CD14-positive monocyte (primary cell): ENCODE results near the gene GLDN. TPM values are rescaled to one million over a fixed set of nuclear protein-coding genes. Genes with fewer than 3 reads are reported as not detected.

Source experiments
- DNase-seq, 3 donors: peaks; one replicate each; pipeline ENCODE4 v3.0.0-alpha.2; 2011 to 2022
- H2AFZ ChIP-seq: 2 replicates; pipeline ENCODE4 v1.6.0; 2012; ENCODE audit warnings: mild to moderate bottlenecking, low read depth, low read length, inconsistent platforms; ENCODE audit not compliant: insufficient read depth, poor library complexity, severe bottlenecking
- H3K27ac ChIP-seq, 2 donors: 1 replicate in 1 of 2; 2 replicates in 1 of 2; pipeline ENCODE4 v1.5.1; 2012 to 2013; ENCODE audit warnings: low read length in 2 of 2, control low read depth in 1 of 2, inconsistent platforms in 1 of 2, low read depth in 1 of 2, mild to moderate bottlenecking in 1 of 2
- H3K27me3 ChIP-seq, 2 donors: one replicate each; pipeline versions ENCODE4 v1.6.0 to v1.6.1; 2011 to 2013; ENCODE audit warnings: low read length in 2 of 2; ENCODE audit not compliant: control insufficient read depth in 2 of 2, insufficient read depth in 2 of 2
- H3K36me3 ChIP-seq, 2 donors: replicated peaks in 1 of 2; 1 replicate in 1 of 2; 2 replicates in 1 of 2; pipeline versions ENCODE4 v1.5.1 to v1.6.1; 2012 to 2013; ENCODE audit warnings: low read length in 2 of 2, control low read depth in 1 of 2, inconsistent platforms in 1 of 2, mild to moderate bottlenecking in 1 of 2; ENCODE audit not compliant: insufficient read depth in 2 of 2, control insufficient read depth in 1 of 2
- H3K4me1 ChIP-seq, 2 donors: 1 replicate in 1 of 2; 2 replicates in 1 of 2; pipeline versions ENCODE4 v1.5.1 to v1.6.1; 2012 to 2013; ENCODE audit warnings: low read length in 2 of 2, control low read depth in 1 of 2, inconsistent platforms in 1 of 2, mild to moderate bottlenecking in 1 of 2, moderate library complexity in 1 of 2; ENCODE audit not compliant: insufficient read depth in 2 of 2, control insufficient read depth in 1 of 2
- H3K4me2 ChIP-seq: replicated peaks from 2 replicates; pipeline ENCODE3; 2012; ENCODE audit warnings: low read length, moderate library complexity, mild to moderate bottlenecking; ENCODE audit not compliant: poor library complexity, severe bottlenecking; ENCODE audit errors: extremely low read depth
- H3K4me3 ChIP-seq, 3 experiments: fragments of 200-600 bp in 1 of 3; sonication (generic) in 1 of 3; replicated peaks in 1 of 3; 1 replicate in 2 of 3; 2 replicates in 1 of 3; pipeline ENCODE4 v1.5.1; 2011 to 2013; ENCODE audit warnings: low read length in 3 of 3, mild to moderate bottlenecking in 3 of 3, control low read depth in 2 of 3, low read depth in 2 of 3, inconsistent platforms in 1 of 3, moderate library complexity in 1 of 3
- H3K79me2 ChIP-seq: 2 replicates; pipeline ENCODE4 v1.6.0; 2012; ENCODE audit warnings: mild to moderate bottlenecking, control low read depth, inconsistent platforms, low read length, moderate library complexity; ENCODE audit not compliant: insufficient read depth
- H3K9ac ChIP-seq: 2 replicates; pipeline ENCODE4 v1.6.0; 2017; ENCODE audit warnings: low read length, mild to moderate bottlenecking; ENCODE audit not compliant: insufficient read depth, poor library complexity, severe bottlenecking
- H3K9me3 ChIP-seq, 2 donors: replicated peaks in 1 of 2; 1 replicate in 1 of 2; 2 replicates in 1 of 2; pipeline versions ENCODE4 v1.5.1 to v1.6.1; 2012 to 2013; ENCODE audit warnings: low read length in 2 of 2, control low read depth in 1 of 2; ENCODE audit not compliant: control insufficient read depth in 1 of 2, insufficient read depth in 1 of 2
- H4K20me1 ChIP-seq: 2 replicates; pipeline ENCODE4 v1.6.0; 2012; ENCODE audit warnings: mild to moderate bottlenecking, low read length, control low read depth, moderate library complexity; ENCODE audit not compliant: insufficient read depth
- H3K27ac Mint-ChIP-seq, 7 donors: one replicate each; pipeline ENCODE4 v1.8.0; 2020; ENCODE audit warnings: mild to moderate bottlenecking in 7 of 7, mixed read lengths in 7 of 7, moderate library complexity in 6 of 7, inconsistent platforms in 2 of 7
- H3K27me3 Mint-ChIP-seq, 3 donors: one replicate each; pipeline ENCODE4 v1.8.0; 2021 to 2022; ENCODE audit warnings: low read depth in 3 of 3, mild to moderate bottlenecking in 3 of 3, mixed read lengths in 3 of 3, moderate library complexity in 3 of 3, inconsistent platforms in 1 of 3
- H3K36me3 Mint-ChIP-seq, 2 donors: one replicate each; pipeline ENCODE4 v1.8.0; 2020; ENCODE audit warnings: mixed read lengths in 2 of 2, inconsistent platforms in 1 of 2, mild to moderate bottlenecking in 1 of 2
- H3K4me1 Mint-ChIP-seq: one replicate; pipeline ENCODE4 v1.8.0; 2020; ENCODE audit warnings: mild to moderate bottlenecking, mixed read lengths
- H3K4me3 Mint-ChIP-seq, 2 donors: one replicate each; pipeline ENCODE4 v1.8.0; 2020; ENCODE audit warnings: mild to moderate bottlenecking in 2 of 2, mixed read lengths in 2 of 2, moderate library complexity in 1 of 2
- H3K9me3 Mint-ChIP-seq, 7 donors: one replicate each; pipeline ENCODE4 v1.8.0; 2020 to 2022; ENCODE audit warnings: mixed read lengths in 7 of 7, mild to moderate bottlenecking in 6 of 7, moderate library complexity in 6 of 7, inconsistent platforms in 2 of 7
- WGBS: methylation state at CpG from one replicate; pipeline ENCODE4 v1.1.5; 2013; ENCODE audit warnings: missing lambda C conversion rate; ENCODE audit not compliant: insufficient coverage; 5-methylcytosine and 5-hydroxymethylcytosine counted together
- intact Hi-C, 2 donors: fragments of 100-400 bp; cut with micrococcal nuclease; formaldehyde crosslinking; loops; one replicate each; pipeline versions ENCODE4 v1.15.0 to v1.15.1; 2023
- polyA plus RNA-seq, 3 donors: library from polyadenylated mRNA; depleted of rRNA in 1 of 3; unstranded in 2 of 3; stranded (reverse) in 1 of 3; fragments of 300-500 nt in 2 of 3; fragments of >200 nt in 1 of 3; fragmentation: Illumina TruSeq in 2 of 3; gene quantifications; 1 replicate in 2 of 3; 2 replicates in 1 of 3; pipeline ENCODE4 v1.2.3, GENCODE V29; 2012 to 2021
- TF ChIP-seq, protein P1 (sequence below): fragments of 200-600 bp; IDR thresholded peaks from one replicate; pipeline ENCODE4 v1.8.0; 2022; ENCODE audit warnings: antibody characterized with exemption, mild to moderate bottlenecking

Gene GLDN
- polyA plus RNA-seq, 3 donors, result 0.04 TPM; not detected in 2

DNA sequence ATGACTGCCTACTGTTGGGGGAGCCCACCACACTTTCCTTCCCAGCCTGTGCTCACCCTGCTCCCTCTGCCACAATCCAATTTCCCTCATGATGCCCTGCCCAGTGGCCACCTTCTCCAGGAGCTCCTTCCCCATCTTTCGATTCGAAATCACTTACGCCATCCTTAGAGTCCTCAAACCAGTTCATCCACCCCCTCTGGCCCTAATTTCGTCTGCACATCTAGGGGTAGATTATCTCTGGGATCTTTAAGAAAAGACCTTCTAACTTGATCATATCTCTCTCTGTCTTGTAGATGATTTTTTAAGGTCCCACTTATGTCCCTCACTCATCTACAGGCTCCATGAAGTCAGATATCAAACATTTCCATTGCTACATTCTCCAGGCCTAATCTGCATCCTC, 20.1 kb upstream of the GLDN start:
- Mint-ChIP-seq H3K27ac (peak overlapping the region in 2 of 7 donors; percentile 62 to 82), H3K4me1 (peaks cover 31% of the 10 kb centered on the region), H3K9me3 (peaks cover 0 to 2% (median 0%) of the 10 kb centered on the region in 7 donors), H3K27me3 (peaks cover 0 to 3% (median 2%) of the 10 kb centered on the region in 3 donors), H3K36me3 (peaks cover 0 to 2% of the 10 kb centered on the region in 2 donors), H3K4me3 (no peak overlapping the region)
- H2AFZ ChIP-seq, result peak overlapping the region; percentile 32
- no peaks in the 10 kb centered on the region for H3K27me3 ChIP-seq
- H3K4me1 ChIP-seq, result peaks cover 26 to 32% of the 10 kb centered on the region in 2 donors
- no peak for DNase-seq
- H4K20me1 ChIP-seq, result no peaks in the 10 kb centered on the region
- no peaks in the 10 kb centered on the region for H3K79me2 ChIP-seq
- H3K4me2 ChIP-seq, result no peak overlapping the region
- no peaks in the 10 kb centered on the region for H3K36me3 ChIP-seq
- intact Hi-C loops, result no loop called here
- H3K9me3 ChIP-seq, result no peaks in the 10 kb centered on the region
- H3K27ac ChIP-seq, result peak overlapping the region in 1 of 2 donors; percentile 72
- no peak overlapping the region for H3K9ac ChIP-seq
- TF ChIP-seq, protein P1, sequence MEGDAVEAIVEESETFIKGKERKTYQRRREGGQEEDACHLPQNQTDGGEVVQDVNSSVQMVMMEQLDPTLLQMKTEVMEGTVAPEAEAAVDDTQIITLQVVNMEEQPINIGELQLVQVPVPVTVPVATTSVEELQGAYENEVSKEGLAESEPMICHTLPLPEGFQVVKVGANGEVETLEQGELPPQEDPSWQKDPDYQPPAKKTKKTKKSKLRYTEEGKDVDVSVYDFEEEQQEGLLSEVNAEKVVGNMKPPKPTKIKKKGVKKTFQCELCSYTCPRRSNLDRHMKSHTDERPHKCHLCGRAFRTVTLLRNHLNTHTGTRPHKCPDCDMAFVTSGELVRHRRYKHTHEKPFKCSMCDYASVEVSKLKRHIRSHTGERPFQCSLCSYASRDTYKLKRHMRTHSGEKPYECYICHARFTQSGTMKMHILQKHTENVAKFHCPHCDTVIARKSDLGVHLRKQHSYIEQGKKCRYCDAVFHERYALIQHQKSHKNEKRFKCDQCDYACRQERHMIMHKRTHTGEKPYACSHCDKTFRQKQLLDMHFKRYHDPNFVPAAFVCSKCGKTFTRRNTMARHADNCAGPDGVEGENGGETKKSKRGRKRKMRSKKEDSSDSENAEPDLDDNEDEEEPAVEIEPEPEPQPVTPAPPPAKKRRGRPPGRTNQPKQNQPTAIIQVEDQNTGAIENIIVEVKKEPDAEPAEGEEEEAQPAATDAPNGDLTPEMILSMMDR, result no peak
- WGBS, result no CpG with 5 or more reads among the region's 4 CpGs
- no peak overlapping the region for H3K4me3 ChIP-seq

DNA sequence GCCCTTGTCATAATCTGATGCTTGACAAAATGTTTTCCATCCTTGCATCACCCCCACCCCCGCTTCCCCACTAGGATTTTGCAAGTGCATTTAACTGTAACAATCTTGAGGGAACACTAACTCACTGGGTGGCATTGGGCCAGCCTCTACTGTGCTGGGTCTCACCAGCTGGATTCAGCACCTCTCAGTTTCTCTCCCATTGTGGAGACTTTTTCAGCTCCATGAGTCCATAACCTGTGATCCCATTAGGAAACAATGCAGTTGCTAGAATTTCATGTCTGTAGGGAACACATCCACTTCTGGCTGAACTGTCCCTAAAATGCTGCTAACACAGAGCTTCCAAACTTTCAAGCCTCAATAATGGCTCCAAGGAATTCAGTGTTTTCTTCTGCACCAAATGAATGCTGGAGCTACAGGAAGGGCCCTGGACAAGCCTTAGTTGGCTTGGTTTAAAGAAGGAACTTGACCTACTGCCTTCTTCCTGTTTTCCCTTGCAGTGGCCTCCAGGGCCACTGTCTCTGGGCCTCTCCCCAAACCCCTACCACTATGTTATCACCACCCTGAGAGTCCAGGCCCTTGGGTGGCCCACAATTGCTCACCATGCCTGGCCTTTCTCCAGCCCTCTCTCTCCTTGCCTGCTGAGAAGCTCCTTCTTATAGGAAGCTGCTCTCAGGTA, 18.7 kb upstream of the GLDN start:
- H3K4me3 ChIP-seq, result peak overlapping the region in 1 of 3 experiments; percentile 49
- WGBS, result 0% methylated on average over 1 of the region's 1 CpG
- H3K27ac Mint-ChIP-seq, result peak overlapping the region; percentile 37 to 87 (median 80)
- peaks cover 26 to 32% of the 10 kb centered on the region in 2 donors for H3K4me1 ChIP-seq
- peak; percentile 62 to 72 (median 71) for DNase-seq
- peak overlapping the region; percentile 52 for H2AFZ ChIP-seq
- peaks cover 0 to 2% (median 0%) of the 10 kb centered on the region in 7 donors for H3K9me3 Mint-ChIP-seq
- H3K27ac ChIP-seq, result peak overlapping the region; percentile 22 to 72
- peak overlapping the region; percentile 52 for H3K4me2 ChIP-seq
- no peaks in the 10 kb centered on the region for H4K20me1 ChIP-seq
- no peaks in the 10 kb centered on the region for H3K27me3 ChIP-seq
- peaks cover 31% of the 10 kb centered on the region for H3K4me1 Mint-ChIP-seq
- H3K36me3 Mint-ChIP-seq, result peaks cover 0 to 2% of the 10 kb centered on the region in 2 donors
- intact Hi-C loops, result no loop called here
- TF ChIP-seq, protein P1, result no peak
- no peak overlapping the region for H3K9ac ChIP-seq
- H3K79me2 ChIP-seq, result no peaks in the 10 kb centered on the region
- peaks cover 0 to 3% (median 2%) of the 10 kb centered on the region in 3 donors for H3K27me3 Mint-ChIP-seq
- H3K9me3 ChIP-seq, result no peaks in the 10 kb centered on the region
- H3K36me3 ChIP-seq, result no peaks in the 10 kb centered on the region
- H3K4me3 Mint-ChIP-seq, result peak overlapping the region in 1 of 2 donors; percentile 59
